GM21381 (cell line): ENCODE data around the gene SLC16A4.

Experiments used
- ATAC-seq: cut with Tn5 transposase; IDR thresholded peaks from one replicate; pipeline ENCODE4 v1.9.1; 2021; ENCODE audit warnings: mild to moderate bottlenecking, moderate library complexity; ENCODE audit not compliant: unreplicated experiment

Gene SLC16A4

GRCh38 chr1:110361856-110362255 is 29.0 kb downstream of the SLC16A4 start:
- no peak for ATAC-seq

- no peak for ATAC-seq
Observed at GRCh38 chr1:110360431-110360830, 30.4 kb downstream of the SLC16A4 start.

- no peak for ATAC-seq
Observed at GRCh38 chr1:110356379-110356778, 34.4 kb downstream of the SLC16A4 start.

- ATAC-seq, result no peak
Observed at GRCh38 chr1:110355321-110355720, 35.5 kb downstream of the SLC16A4 start.

GRCh38 chr1:110350360-110350759 is 40.5 kb downstream of the SLC16A4 start:
- no peak for ATAC-seq

- ATAC-seq, result no peak
Observed at GRCh38 chr1:110348771-110349170, 42.1 kb downstream of the SLC16A4 start.

- no peak for ATAC-seq
Observed at GRCh38 chr1:110348050-110348449, 42.8 kb downstream of the SLC16A4 start.

GRCh38 chr1:110347182-110347893 is 43.5 kb downstream of the SLC16A4 start:
- no peak for ATAC-seq

GRCh38 chr1:110346690-110347089 is 44.1 kb downstream of the SLC16A4 start:
- ATAC-seq, result no peak

GRCh38 chr1:110345480-110345879 is 45.3 kb downstream of the SLC16A4 start:
- ATAC-seq, result no peak

- ATAC-seq, result no peak
Observed at GRCh38 chr1:110344152-110344551, 46.7 kb downstream of the SLC16A4 start.

- ATAC-seq, result no peak
Observed at GRCh38 chr1:110343249-110343648, 47.6 kb downstream of the SLC16A4 start.

- ATAC-seq, result no peak
Observed at GRCh38 chr1:110341872-110342331, 48.9 kb downstream of the SLC16A4 start.

GRCh38 chr1:110341146-110341871 is 49.5 kb downstream of the SLC16A4 start:
- no peak for ATAC-seq

GRCh38 chr1:110340207-110340468 is 50.7 kb downstream of the SLC16A4 start:
- no peak for ATAC-seq

GRCh38 chr1:110339407-110340206 is 51.2 kb downstream of the SLC16A4 start:
- no peak for ATAC-seq

GRCh38 chr1:110338886-110339406 is 51.9 kb downstream of the SLC16A4 start, which contains the start of gene RBM15:
TSS of gene RBM15 (plus strand) at chr1:110339377. CDS start at chr1:110339406, 29 bp downstream.
- ATAC-seq, result peak; percentile 68

- ATAC-seq, result peak; percentile 59
Observed at GRCh38 chr1:110338309-110338885, 52.4 kb downstream of the SLC16A4 start.

- no peak for ATAC-seq
Observed at GRCh38 chr1:110337704-110338308, 53.0 kb downstream of the SLC16A4 start.

GRCh38 chr1:110336300-110337039 is 54.4 kb downstream of the SLC16A4 start:
- no peak for ATAC-seq
